Body of pancreas (tissue), 4 donors: ENCODE data around the gene TOP2A. TPM values are rescaled to one million over a fixed set of nuclear protein-coding genes. Genes with fewer than 3 reads are reported as not detected.

Experiments used
- ATAC-seq: fragments of 150-250 bp; one replicate; pipeline ENCODE4 v1.9.1; 2016
- DNase-seq, 4 donors: peaks; one replicate each; pipeline ENCODE4 v3.0.0-alpha.2; 2019
- H3K27ac ChIP-seq, 4 donors: fragments of 200-600 bp; sonication (generic); 1 replicate in 3 of 4; 2 replicates in 1 of 4; pipeline versions ENCODE4 v1.5.1 to v1.6.1; 2016 to 2019; ENCODE audit warnings: mild to moderate bottlenecking in 1 of 4, mixed read lengths in 1 of 4, moderate library complexity in 1 of 4
- H3K27me3 ChIP-seq, 2 donors: fragments of 200-600 bp; sonication (generic); one replicate each; pipeline ENCODE4 v1.6.0; 2016; ENCODE audit warnings: mild to moderate bottlenecking in 1 of 2
- H3K36me3 ChIP-seq, 2 donors: fragments of 200-600 bp; sonication (generic); replicated peaks in 1 of 2; 2 replicates each; pipeline ENCODE4 v1.5.1; 2016; ENCODE audit warnings: low read depth in 2 of 2; ENCODE audit not compliant: insufficient read depth in 1 of 2
- H3K4me1 ChIP-seq: fragments of 200-600 bp; sonication (generic); one replicate; pipeline ENCODE4 v1.6.0; 2016
- H3K4me3 ChIP-seq, 2 donors: fragments of 200-600 bp; sonication (generic); 1 replicate in 1 of 2; 2 replicates in 1 of 2; pipeline ENCODE4 v1.5.1; 2016 to 2019
- H3K9me3 ChIP-seq, 3 donors: fragments of 200-600 bp; sonication (generic); 1 replicate in 2 of 3; 2 replicates in 1 of 3; pipeline ENCODE4 v1.5.1; 2016
- POLR2A ChIP-seq, 3 donors: fragments of 450-650 bp; IDR thresholded peaks; one replicate each; pipeline ENCODE4 v1.6.1; 2016; ENCODE audit warnings: antibody characterized with exemption in 3 of 3, mild to moderate bottlenecking in 2 of 3
- WGBS, 2 donors: methylation state at CpG; one replicate each; pipeline ENCODE4 v1.1.5; 2017; 5-methylcytosine and 5-hydroxymethylcytosine counted together
- intact Hi-C: fragments of 100-400 bp; cut with DNase I; formaldehyde crosslinking; loops from one replicate; pipeline ENCODE4 v1.15.1; 2023
- total RNA-seq, 2 donors: library from RNA; depleted of rRNA; stranded (reverse); fragments of >200 nt; gene quantifications; one replicate each; pipeline ENCODE4 v1.1.0, GENCODE V29; 2016
- TF ChIP-seq, protein P1 (sequence below), 7 experiments: fragments of 450-650 bp in 4 of 7; fragments of 200-600 bp in 3 of 7; sonication (generic) in 3 of 7; IDR thresholded peaks; one replicate each; pipeline ENCODE4 v1.5.1; 2016 to 2019; ENCODE audit warnings: antibody characterized with exemption in 7 of 7

Gene TOP2A
- total RNA-seq, 2 donors from 2014 or later = 0.33 TPM; not detected in 1

DNA sequence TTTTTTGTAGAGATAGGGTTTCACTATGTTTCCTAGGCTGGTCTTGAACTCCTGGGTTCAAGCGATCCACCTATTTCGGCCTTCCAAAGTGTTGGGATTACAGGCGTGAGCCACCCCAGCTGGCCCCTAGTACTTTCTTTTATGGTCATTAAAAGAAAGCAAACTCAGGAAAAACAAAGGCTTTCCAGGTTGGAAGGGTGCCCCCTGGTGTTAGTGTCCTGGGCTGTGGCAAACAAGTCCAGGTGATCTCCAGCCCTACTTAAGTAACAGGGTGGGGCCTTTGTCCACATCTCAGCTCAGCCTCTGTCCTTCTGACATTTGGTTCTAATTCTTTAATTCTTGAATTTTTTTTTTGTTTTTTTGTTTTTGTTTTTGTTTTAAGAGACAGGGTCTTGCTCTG lies 32.5 kb upstream of the TOP2A start:
- H3K4me3 ChIP-seq = no peak overlapping the region

DNA sequence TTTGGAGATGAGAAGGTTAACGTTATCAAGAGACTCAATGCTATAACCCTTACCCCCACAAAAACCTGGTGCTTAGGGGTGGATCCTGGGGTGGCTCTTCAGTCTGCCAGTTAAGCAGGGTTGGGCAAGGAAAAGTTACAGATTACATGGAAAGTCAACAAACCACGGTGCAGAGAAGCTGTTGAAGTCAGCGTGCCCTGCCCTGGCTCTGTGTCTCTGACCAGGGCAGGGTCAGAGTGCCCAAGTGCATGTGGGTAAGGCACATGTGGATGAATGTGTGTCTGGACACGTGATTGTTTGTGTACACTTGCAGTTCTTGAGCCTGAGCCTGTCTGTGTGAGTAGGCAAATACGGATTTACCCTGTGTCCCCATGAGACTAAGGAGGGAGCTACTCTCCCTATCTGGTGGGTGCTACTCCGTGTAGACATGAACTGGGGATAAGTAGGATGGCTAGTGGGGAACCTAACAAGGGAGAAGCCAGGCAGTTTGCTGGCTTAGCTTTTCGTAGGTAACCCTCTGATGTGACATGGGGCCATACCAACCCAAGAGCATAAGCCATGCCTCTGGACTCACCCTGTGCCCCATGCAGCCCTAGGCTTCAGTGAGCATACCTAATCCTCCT lies 31.1 kb upstream of the TOP2A start:
- WGBS, 2 donors = 17 to 19% methylated on average over 7 of the region's 7 CpGs
- DNase-seq (peak; percentile 44 to 78 (median 72)), ATAC-seq (peak; percentile 64)
- Histone ChIP-seq H3K4me1 (peaks cover 45% of the 10 kb centered on the region), H3K27ac (peak overlapping the region; percentile 48 to 71 (median 58)), H3K9me3 (no peaks in the 10 kb centered on the region), H3K4me3 (no peak overlapping the region), H3K27me3 (no peaks in the 10 kb centered on the region), H3K36me3 (no peaks in the 10 kb centered on the region)
- intact Hi-C loops = loop anchor here (10.0 kb wide), 1 partner anchor 86 kb away; no protein-coding TSS in a partner anchor
- no peak for TF ChIP-seq POLR2A (IDR thresholded peaks at IDR 0.05)
- TF ChIP-seq, protein P1, sequence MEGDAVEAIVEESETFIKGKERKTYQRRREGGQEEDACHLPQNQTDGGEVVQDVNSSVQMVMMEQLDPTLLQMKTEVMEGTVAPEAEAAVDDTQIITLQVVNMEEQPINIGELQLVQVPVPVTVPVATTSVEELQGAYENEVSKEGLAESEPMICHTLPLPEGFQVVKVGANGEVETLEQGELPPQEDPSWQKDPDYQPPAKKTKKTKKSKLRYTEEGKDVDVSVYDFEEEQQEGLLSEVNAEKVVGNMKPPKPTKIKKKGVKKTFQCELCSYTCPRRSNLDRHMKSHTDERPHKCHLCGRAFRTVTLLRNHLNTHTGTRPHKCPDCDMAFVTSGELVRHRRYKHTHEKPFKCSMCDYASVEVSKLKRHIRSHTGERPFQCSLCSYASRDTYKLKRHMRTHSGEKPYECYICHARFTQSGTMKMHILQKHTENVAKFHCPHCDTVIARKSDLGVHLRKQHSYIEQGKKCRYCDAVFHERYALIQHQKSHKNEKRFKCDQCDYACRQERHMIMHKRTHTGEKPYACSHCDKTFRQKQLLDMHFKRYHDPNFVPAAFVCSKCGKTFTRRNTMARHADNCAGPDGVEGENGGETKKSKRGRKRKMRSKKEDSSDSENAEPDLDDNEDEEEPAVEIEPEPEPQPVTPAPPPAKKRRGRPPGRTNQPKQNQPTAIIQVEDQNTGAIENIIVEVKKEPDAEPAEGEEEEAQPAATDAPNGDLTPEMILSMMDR (IDR thresholded peaks at IDR 0.05) = no peak

More for the DNA sequence above, 32.5 kb upstream of the TOP2A start:
- no peaks in the 10 kb centered on the region for H3K9me3 ChIP-seq
- intact Hi-C loops = no loop called here
- no peak overlapping the region for H3K27ac ChIP-seq
- H3K27me3 ChIP-seq = no peaks in the 10 kb centered on the region
- H3K36me3 ChIP-seq = no peaks in the 10 kb centered on the region
- ATAC-seq (no peak), DNase-seq (peak; percentile 51 to 71 (median 64))
- WGBS, 2 donors = 68 to 69% methylated on average over 3 of the region's 3 CpGs
- TF ChIP-seq, protein P1 (IDR thresholded peaks at IDR 0.05) = peak; percentile 21 to 47 (median 44)
- no peak for TF ChIP-seq POLR2A (IDR thresholded peaks at IDR 0.05)
- H3K4me1 ChIP-seq = peaks cover 39% of the 10 kb centered on the region

DNA sequence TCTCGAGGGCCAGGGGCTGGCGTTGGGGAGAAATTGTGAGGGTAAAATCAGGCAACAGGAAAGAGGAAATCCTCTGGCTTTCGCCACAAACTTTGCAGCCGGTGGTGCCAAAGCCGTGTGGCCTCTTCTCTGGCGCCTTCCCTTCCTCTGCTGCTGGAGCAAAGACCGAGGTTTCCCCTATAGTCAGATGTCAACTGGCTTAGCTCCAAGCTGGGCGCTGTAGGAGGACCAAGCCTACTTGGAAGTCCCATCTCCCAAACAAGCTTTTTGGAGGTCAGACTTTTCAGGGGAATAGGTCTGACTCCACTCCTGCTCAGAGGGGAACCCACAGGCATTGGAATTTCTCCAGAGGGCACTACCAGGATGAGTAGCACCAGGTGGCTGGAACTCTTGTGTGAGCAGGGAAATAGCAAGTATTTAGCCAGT lies 30.5 kb upstream of the TOP2A start:
- peak in 3 of 4 donors; percentile 47 to 51 (median 48) for DNase-seq
- Histone ChIP-seq H3K36me3 (no peaks in the 10 kb centered on the region), H3K27ac (peak overlapping the region; percentile 48 to 71 (median 58)), H3K27me3 (no peaks in the 10 kb centered on the region), H3K9me3 (no peaks in the 10 kb centered on the region), H3K4me1 (peaks cover 47% of the 10 kb centered on the region), H3K4me3 (no peak overlapping the region)
- intact Hi-C loops = loop anchor here (10.0 kb wide), 1 partner anchor 87 kb away; no protein-coding TSS in a partner anchor
- TF ChIP-seq, protein P1 (IDR thresholded peaks at IDR 0.05) = no peak
- TF ChIP-seq POLR2A (IDR thresholded peaks at IDR 0.05) = no peak
- no peak for ATAC-seq
- 42 to 58% methylated on average over 2 to 8 of the region's 8 CpGs for WGBS, 2 donors

DNA sequence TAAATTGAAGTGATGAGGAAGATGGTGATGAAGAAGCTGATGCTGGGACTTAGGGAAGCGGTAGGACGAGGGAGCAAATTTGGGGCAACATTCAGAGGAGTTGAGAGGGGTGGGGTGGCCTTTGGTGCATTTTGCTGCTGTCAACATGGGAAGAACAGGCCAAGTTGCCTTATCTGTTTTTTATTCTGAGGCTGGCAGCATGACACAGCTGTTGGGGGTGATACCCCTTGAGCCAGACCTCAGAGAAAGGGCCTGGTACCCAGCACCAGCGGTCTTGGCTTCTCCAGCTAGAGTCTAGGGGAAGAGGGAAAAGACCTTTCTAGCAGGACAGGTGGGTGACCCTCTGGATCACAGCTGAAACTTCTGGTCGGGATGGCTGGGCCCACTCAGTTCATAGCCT lies 30.1 kb upstream of the TOP2A start:
- TF ChIP-seq, protein P1 (IDR thresholded peaks at IDR 0.05) = no peak
- TF ChIP-seq POLR2A (IDR thresholded peaks at IDR 0.05) = no peak
- H3K4me3 ChIP-seq = no peak overlapping the region
- WGBS, 2 donors = 81 to 89% methylated on average over 3 to 4 of the region's 4 CpGs
- peaks cover 0 to under 1% of the 10 kb centered on the region in 2 donors for H3K27me3 ChIP-seq
- DNase-seq (no peak), ATAC-seq (no peak)
- intact Hi-C loops = loop anchor here (10.0 kb wide), 1 partner anchor 87 kb away; no protein-coding TSS in a partner anchor
- no peaks in the 10 kb centered on the region for H3K9me3 ChIP-seq
- peaks cover 47% of the 10 kb centered on the region for H3K4me1 ChIP-seq
- no peaks in the 10 kb centered on the region for H3K36me3 ChIP-seq
- H3K27ac ChIP-seq = peak overlapping the region; percentile 48 to 71 (median 58)
